Gastrocnemius medialis (tissue), 4 donors: ENCODE results near the gene LRRC63.

Experiments used
- POLR2A ChIP-seq, 2 donors: fragments of 450-650 bp; IDR thresholded peaks; one replicate each; pipeline ENCODE4 v1.6.1; 2017; ENCODE audit warnings: antibody characterized with exemption in 2 of 2, mild to moderate bottlenecking in 2 of 2, moderate library complexity in 2 of 2
- TF ChIP-seq, protein P1 (sequence below), 5 experiments: fragments of 450-650 bp in 3 of 5; fragments of 200-600 bp in 2 of 5; sonication (generic) in 2 of 5; IDR thresholded peaks in 4 of 5; conservative IDR thresholded peaks in 1 of 5; 1 replicate in 4 of 5; 2 replicates in 1 of 5; pipeline ENCODE4 v1.5.1; 2016 to 2019; ENCODE audit warnings: antibody characterized with exemption in 5 of 5, mild to moderate bottlenecking in 3 of 5, moderate library complexity in 3 of 5

DNA sequence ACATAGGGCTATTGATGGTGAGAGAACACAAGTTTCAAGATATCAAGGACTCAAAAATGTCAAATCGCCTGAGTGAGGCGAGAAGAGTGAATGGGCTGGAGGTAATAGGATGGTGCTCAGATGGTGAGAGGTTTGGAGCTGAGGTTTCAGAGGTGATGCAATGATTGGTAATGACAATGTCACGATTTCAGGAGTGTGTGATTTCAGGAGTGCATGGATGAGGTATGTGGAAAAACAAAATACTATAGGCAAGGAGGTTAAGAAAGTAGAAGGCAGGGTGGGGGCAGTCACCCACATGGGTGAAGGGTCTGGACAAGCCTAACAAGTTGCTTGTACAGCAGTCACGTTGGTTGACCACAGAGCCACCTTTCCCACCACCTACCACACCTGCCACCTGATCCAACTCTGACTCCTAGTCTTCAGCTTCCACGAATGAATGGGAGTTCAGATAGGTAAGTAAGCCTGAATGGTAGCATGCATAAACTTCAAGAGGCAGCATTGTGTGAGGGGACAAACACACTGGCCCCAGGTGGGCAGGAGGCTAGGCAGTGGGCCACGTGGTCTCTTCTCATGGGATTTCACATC, 103.9 kb downstream of the LRRC63 start:
- TF ChIP-seq, protein P1, sequence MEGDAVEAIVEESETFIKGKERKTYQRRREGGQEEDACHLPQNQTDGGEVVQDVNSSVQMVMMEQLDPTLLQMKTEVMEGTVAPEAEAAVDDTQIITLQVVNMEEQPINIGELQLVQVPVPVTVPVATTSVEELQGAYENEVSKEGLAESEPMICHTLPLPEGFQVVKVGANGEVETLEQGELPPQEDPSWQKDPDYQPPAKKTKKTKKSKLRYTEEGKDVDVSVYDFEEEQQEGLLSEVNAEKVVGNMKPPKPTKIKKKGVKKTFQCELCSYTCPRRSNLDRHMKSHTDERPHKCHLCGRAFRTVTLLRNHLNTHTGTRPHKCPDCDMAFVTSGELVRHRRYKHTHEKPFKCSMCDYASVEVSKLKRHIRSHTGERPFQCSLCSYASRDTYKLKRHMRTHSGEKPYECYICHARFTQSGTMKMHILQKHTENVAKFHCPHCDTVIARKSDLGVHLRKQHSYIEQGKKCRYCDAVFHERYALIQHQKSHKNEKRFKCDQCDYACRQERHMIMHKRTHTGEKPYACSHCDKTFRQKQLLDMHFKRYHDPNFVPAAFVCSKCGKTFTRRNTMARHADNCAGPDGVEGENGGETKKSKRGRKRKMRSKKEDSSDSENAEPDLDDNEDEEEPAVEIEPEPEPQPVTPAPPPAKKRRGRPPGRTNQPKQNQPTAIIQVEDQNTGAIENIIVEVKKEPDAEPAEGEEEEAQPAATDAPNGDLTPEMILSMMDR (IDR thresholded peaks at IDR 0.05 in 4 of 5, conservative IDR thresholded peaks at IDR 0.05 in 1 of 5), result no peak
- no peak for TF ChIP-seq POLR2A (IDR thresholded peaks at IDR 0.05)
